Natural killer cell (primary cell): ENCODE data around the gene NOL6. TPM values are rescaled to one million over a fixed set of nuclear protein-coding genes. Genes with fewer than 3 reads are reported as not detected.
"Not testable (repeated sequence)": the region's sequence is repeated elsewhere in the genome, so short reads cannot be mapped to it uniquely, and the experiment has no call there.

Source experiments
- ATAC-seq, 3 donors: fragments of 150-1000 bp in 2 of 3; fragments of 200-7000 bp in 1 of 3; cut with Tn5 transposase; 1 replicate in 1 of 3; 2 replicates in 2 of 3; pipeline ENCODE4 v1.10.0; 2021; ENCODE audit warnings: mild to moderate bottlenecking in 2 of 3, moderate library complexity in 2 of 3
- DNase-seq, 2 donors: peaks; one replicate each; pipeline versions ENCODE4 v3.0.0 to v3.0.0-alpha.2; 2013 to 2021; ENCODE audit warnings: mixed read lengths in 1 of 2
- H3K27ac ChIP-seq: one replicate; pipeline ENCODE4 v1.5.1; 2013; ENCODE audit warnings: mild to moderate bottlenecking, low read length
- H3K27me3 ChIP-seq: one replicate; pipeline ENCODE4 v1.6.1; 2013; ENCODE audit warnings: low read length; ENCODE audit not compliant: control insufficient read depth, insufficient read depth
- H3K36me3 ChIP-seq: one replicate; pipeline ENCODE4 v1.6.1; 2013; ENCODE audit warnings: low read length; ENCODE audit not compliant: control insufficient read depth, insufficient read depth
- H3K4me1 ChIP-seq: one replicate; pipeline ENCODE4 v1.6.1; 2013; ENCODE audit warnings: low read length; ENCODE audit not compliant: control insufficient read depth, insufficient read depth
- H3K4me3 ChIP-seq: one replicate; pipeline ENCODE4 v1.5.1; 2013; ENCODE audit warnings: low read length
- H3K9me3 ChIP-seq: one replicate; pipeline ENCODE4 v1.6.1; 2013; ENCODE audit warnings: low read length; ENCODE audit not compliant: control insufficient read depth, insufficient read depth
- H3K27ac Mint-ChIP-seq, 2 donors: one replicate each; pipeline ENCODE4 v1.8.0; 2022; ENCODE audit warnings: mild to moderate bottlenecking in 2 of 2, mixed read lengths in 2 of 2, moderate library complexity in 1 of 2
- H3K27me3 Mint-ChIP-seq, 2 donors: one replicate each; pipeline ENCODE4 v1.8.0; 2022; ENCODE audit warnings: low read depth in 2 of 2, mixed read lengths in 2 of 2
- H3K36me3 Mint-ChIP-seq: one replicate; pipeline ENCODE4 v1.8.0; 2022; ENCODE audit warnings: mixed read lengths
- H3K4me1 Mint-ChIP-seq, 2 donors: one replicate each; pipeline ENCODE4 v1.8.0; 2022; ENCODE audit warnings: mixed read lengths in 2 of 2
- H3K4me3 Mint-ChIP-seq: one replicate; pipeline ENCODE4 v1.8.0; 2022; ENCODE audit warnings: mild to moderate bottlenecking, moderate library complexity, mixed read lengths
- H3K9me3 Mint-ChIP-seq, 2 donors: one replicate each; pipeline ENCODE4 v1.8.0; 2022; ENCODE audit warnings: mixed read lengths in 2 of 2
- WGBS: methylation state at CpG from one replicate; pipeline ENCODE4 v1.1.7; 2013; ENCODE audit warnings: missing lambda C conversion rate; ENCODE audit not compliant: insufficient coverage; 5-methylcytosine and 5-hydroxymethylcytosine counted together
- intact Hi-C: fragments of 100-400 bp; cut with micrococcal nuclease; formaldehyde crosslinking; loops from one replicate; pipeline ENCODE4 v1.14.2; 2022
- total RNA-seq, 4 donors: library from RNA; stranded (reverse); fragments of 120-200 nt in 1 of 4; gene quantifications; one replicate each; pipeline versions ENCODE4 v1.2.3 to v1.2.4, GENCODE V29; 2013 to 2022
- TF ChIP-seq, protein P1 (sequence below): fragments of 200-600 bp; IDR thresholded peaks from one replicate; pipeline ENCODE4 v1.8.0; 2022; ENCODE audit warnings: antibody characterized with exemption

Gene NOL6
- total RNA-seq, 3 donors from 2014 or later (not counting 1 experiment from before 2014, with no cell fraction given) = 34.2 to 42.2 (median 38.2) TPM

DNA sequence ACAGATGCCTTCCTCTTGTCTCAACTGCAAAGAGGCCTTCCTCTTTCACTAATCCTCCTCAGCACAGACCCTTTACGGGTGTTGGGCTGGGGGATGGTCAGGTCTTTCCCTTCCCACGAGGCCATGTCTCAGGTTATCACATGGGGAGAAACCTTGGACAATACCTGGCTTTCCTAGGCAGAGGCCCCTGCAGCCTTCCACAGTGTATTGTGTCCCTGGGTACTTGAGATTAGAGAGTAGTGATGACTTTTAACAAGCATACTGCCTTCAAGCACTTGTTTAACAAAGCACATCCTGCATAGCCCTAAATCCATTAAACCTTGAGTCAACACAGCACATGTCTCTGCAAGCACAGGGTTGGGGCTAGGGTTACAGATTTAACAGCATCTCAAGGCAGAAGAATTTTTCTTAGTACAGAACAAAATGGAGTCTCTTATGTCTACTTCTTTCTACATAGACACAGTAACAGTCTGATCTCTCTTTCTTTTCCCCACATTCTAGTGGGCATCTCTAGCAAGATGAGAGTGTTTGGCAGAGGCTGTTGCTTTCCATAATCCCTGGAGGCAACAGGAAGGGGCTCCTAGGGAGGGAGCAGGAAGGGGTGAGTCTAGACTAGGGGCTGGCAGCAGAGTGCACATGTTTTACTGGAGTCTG, 41.7 kb upstream of the NOL6 start:
- ATAC-seq, H3K9me3 Mint-ChIP-seq, H3K4me3 Mint-ChIP-seq, DNase-seq, H3K36me3 Mint-ChIP-seq, H3K36me3 ChIP-seq, H3K27ac ChIP-seq, H3K27me3 ChIP-seq, intact Hi-C loops, H3K4me3 ChIP-seq, H3K4me1 Mint-ChIP-seq, H3K27ac Mint-ChIP-seq, H3K9me3 ChIP-seq, H3K4me1 ChIP-seq: not testable (repeated sequence)
- peaks cover 11 to 17% of the 10 kb centered on the region in 2 donors for H3K27me3 Mint-ChIP-seq
- WGBS = 29% methylated on average over 1 of the region's 2 CpGs

DNA sequence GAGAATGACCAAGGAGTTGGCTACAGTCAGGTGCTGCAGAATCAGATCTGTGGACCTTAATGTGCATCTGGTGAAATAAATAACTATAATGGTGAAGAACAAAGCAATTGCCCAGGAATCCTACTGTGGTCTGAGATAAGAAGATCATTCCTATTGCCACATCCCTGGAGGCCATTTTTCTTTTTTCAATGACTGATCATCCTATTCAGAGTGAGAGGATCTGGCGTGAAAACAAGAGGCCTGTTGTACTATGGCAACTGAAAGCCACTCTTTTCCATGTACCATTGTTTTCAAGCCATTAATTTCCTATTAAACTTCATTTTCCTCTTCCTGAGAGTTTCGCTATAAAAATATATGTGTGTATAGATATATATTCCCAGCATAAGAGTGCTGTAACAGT, 38.8 kb upstream of the NOL6 start:
- H3K4me3 Mint-ChIP-seq = not testable (repeated sequence)

DNA sequence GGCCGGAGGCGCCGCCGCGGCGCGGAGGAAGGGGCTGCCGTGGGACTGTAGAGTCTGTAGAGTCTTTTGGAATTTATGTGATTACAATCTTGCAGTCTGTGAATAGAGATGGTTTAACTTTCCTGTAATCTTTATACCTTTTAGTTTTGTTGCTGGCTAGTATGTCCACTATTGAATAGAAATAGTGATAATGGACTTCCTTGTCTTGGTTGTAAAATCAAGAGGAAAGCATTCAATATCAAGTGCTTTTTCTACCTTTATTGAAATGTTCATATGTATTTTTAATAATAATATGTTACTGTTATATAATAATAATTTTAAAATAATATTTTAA, 37.4 kb upstream of the NOL6 start:
- DNase-seq, intact Hi-C loops, ATAC-seq, H3K36me3 ChIP-seq, H3K4me1 Mint-ChIP-seq, H3K27ac ChIP-seq, H3K9me3 ChIP-seq, H3K36me3 Mint-ChIP-seq, H3K27me3 ChIP-seq, H3K4me1 ChIP-seq, H3K9me3 Mint-ChIP-seq: not testable (repeated sequence)
- Mint-ChIP-seq H3K27ac (peak overlapping the region; percentile 73 to 88), H3K4me3 (peak overlapping the region; percentile 97), H3K27me3 (peaks cover 9 to 12% of the 10 kb centered on the region in 2 donors)
- WGBS = 1% methylated on average over 8 of the region's 8 CpGs
- H3K4me3 ChIP-seq = peak overlapping the region; percentile 49

More for the DNA sequence above, 38.8 kb upstream of the NOL6 start:
- ATAC-seq, H3K27me3 ChIP-seq, H3K9me3 ChIP-seq, DNase-seq, H3K4me1 ChIP-seq, H3K36me3 Mint-ChIP-seq, H3K36me3 ChIP-seq, H3K9me3 Mint-ChIP-seq, H3K27ac Mint-ChIP-seq, intact Hi-C loops, H3K4me3 ChIP-seq, H3K4me1 Mint-ChIP-seq, H3K27ac ChIP-seq: not testable (repeated sequence)
- 100% methylated on average over 1 of the region's 2 CpGs for WGBS
- peaks cover 9 to 12% of the 10 kb centered on the region in 2 donors for H3K27me3 Mint-ChIP-seq

DNA sequence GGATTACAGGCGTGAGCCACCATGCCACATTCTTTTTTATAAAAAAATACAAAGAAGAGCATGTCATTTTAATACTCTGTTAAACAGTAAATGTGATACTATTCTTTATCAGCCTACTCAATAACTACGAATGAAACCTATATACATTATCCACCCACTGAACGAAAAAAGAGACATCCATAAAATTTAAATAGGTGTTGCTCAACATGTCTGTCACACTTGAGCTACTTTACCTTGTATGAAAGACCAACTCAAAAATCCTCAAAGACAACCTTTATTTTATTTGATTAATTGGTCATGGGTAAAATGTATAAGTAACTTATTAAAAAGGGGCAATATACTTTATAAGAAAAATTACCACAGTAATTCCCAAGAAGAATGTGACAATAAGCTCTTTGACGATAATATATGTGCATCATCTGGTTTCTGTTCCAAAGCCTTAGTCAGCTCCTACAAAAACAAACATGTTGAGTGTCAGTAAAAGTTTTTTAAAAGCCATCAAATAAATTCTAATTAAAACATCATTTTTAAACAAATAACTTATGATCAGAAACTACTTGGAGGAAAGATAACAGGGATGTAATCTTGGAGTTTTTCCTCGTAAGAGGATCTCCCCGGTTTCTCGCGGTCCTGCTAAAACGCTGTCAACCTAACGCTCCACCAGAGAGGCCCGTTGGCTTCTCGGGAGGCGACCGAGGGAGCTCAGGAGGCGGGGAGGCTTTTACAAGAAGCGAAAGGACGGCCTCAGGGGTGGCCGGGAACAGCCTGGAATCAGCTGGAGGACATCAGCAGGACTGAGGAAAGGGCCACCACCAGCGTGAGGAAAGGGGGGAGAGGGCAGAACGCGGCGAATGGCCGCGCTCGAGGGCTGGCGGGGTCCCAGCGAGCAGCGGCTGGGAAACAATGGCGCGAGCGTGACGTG, 36.8 kb upstream of the NOL6 start:
- 7% methylated on average over 31 of the region's 32 CpGs for WGBS

More for the DNA sequence above, 36.8 kb upstream of the NOL6 start:
- Mint-ChIP-seq H3K4me3 (peak overlapping the region; percentile 97), H3K27me3 (peaks cover 9 to 12% of the 10 kb centered on the region in 2 donors), H3K27ac (peak overlapping the region; percentile 73 to 88), H3K4me1 (peaks cover 5 to 9% of the 10 kb centered on the region in 2 donors), H3K9me3 (no peaks in the 10 kb centered on the region), H3K36me3 (no peaks in the 10 kb centered on the region)
- TF ChIP-seq, protein P1, sequence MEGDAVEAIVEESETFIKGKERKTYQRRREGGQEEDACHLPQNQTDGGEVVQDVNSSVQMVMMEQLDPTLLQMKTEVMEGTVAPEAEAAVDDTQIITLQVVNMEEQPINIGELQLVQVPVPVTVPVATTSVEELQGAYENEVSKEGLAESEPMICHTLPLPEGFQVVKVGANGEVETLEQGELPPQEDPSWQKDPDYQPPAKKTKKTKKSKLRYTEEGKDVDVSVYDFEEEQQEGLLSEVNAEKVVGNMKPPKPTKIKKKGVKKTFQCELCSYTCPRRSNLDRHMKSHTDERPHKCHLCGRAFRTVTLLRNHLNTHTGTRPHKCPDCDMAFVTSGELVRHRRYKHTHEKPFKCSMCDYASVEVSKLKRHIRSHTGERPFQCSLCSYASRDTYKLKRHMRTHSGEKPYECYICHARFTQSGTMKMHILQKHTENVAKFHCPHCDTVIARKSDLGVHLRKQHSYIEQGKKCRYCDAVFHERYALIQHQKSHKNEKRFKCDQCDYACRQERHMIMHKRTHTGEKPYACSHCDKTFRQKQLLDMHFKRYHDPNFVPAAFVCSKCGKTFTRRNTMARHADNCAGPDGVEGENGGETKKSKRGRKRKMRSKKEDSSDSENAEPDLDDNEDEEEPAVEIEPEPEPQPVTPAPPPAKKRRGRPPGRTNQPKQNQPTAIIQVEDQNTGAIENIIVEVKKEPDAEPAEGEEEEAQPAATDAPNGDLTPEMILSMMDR = no peak
- H3K4me1 ChIP-seq = no peaks in the 10 kb centered on the region
- intact Hi-C loops = no loop called here
- H3K27me3 ChIP-seq = no peaks in the 10 kb centered on the region
- ATAC-seq (peak; percentile 68 to 85 (median 72)), DNase-seq (peak; percentile 23 to 55)
- H3K27ac ChIP-seq = no peak overlapping the region
- no peaks in the 10 kb centered on the region for H3K36me3 ChIP-seq
- H3K4me3 ChIP-seq = peak overlapping the region; percentile 49
- no peaks in the 10 kb centered on the region for H3K9me3 ChIP-seq
